SU-DHL-6 (cell line): Measurements from ENCODE around the gene APOC1.

Experiments
- H2AFZ ChIP-seq: fragments of 200-600 bp; sonication (generic); 2 replicates; pipeline ENCODE4 v1.6.1; 2014; ENCODE audit warnings: low read depth, mild to moderate bottlenecking, moderate library complexity, mixed read lengths, antibody characterized with exemption, low read length; ENCODE audit not compliant: severe bottlenecking
- H3F3A ChIP-seq: fragments of 200-600 bp; shearing (Covaris generic); 2 replicates; pipeline ENCODE4 v1.6.0; 2016; ENCODE audit warnings: antibody characterized with exemption, mild to moderate bottlenecking; ENCODE audit not compliant: insufficient read depth
- H3K27ac ChIP-seq: fragments of 200-600 bp; sonication (generic); 2 replicates; pipeline ENCODE4 v1.5.1; 2016; ENCODE audit warnings: low read depth, mild to moderate bottlenecking, low read length, moderate library complexity, mixed read lengths
- H3K27me3 ChIP-seq: fragments of 200-600 bp; sonication (generic), shearing (Covaris generic); 2 replicates; pipeline ENCODE4 v1.6.0; 2014; ENCODE audit warnings: mild to moderate bottlenecking, low read length
- H3K36me3 ChIP-seq: fragments of 200-600 bp; sonication (generic); 2 replicates; pipeline ENCODE4 v1.6.1; 2014; ENCODE audit warnings: mild to moderate bottlenecking, low read length, mixed read lengths
- H3K4me2 ChIP-seq: fragments of 300-600, 200-600 bp; shearing (Covaris generic), sonication (generic); 2 replicates; pipeline ENCODE4 v1.6.0; 2014; ENCODE audit warnings: low read length, low read depth, mild to moderate bottlenecking; ENCODE audit not compliant: poor library complexity, severe bottlenecking
- H3K4me3 ChIP-seq: fragments of 200-600 bp; sonication (generic); 2 replicates; pipeline ENCODE4 v1.5.1; 2014; ENCODE audit warnings: antibody characterized with exemption, low read length, mild to moderate bottlenecking, mixed read lengths; ENCODE audit not compliant: insufficient read depth, poor library complexity, severe bottlenecking
- H3K79me2 ChIP-seq: fragments of 200-600 bp; sonication (generic); 2 replicates; pipeline ENCODE4 v1.6.1; 2014; ENCODE audit warnings: mild to moderate bottlenecking, low read length, moderate library complexity; ENCODE audit not compliant: insufficient read depth
- H3K9ac ChIP-seq: fragments of 200-600 bp; sonication (generic); 2 replicates; pipeline ENCODE4 v1.7.0; 2014; ENCODE audit warnings: mild to moderate bottlenecking, low read length
- H3K9me2 ChIP-seq: fragments of 200-600 bp; sonication (generic); replicated peaks from 2 replicates; pipeline ENCODE4 v1.6.1; 2014; ENCODE audit warnings: low read length; ENCODE audit not compliant: insufficient read depth
- H3K9me3 ChIP-seq: fragments of 200-600 bp; sonication (generic); 2 replicates; pipeline ENCODE4 v1.6.1; 2014; ENCODE audit warnings: low read length, mixed read lengths; ENCODE audit not compliant: insufficient read depth
- H4K20me1 ChIP-seq: fragments of 200-600 bp; sonication (generic); 2 replicates; pipeline ENCODE4 v1.6.1; 2014; ENCODE audit warnings: low read depth, mild to moderate bottlenecking, antibody characterized with exemption, low read length, moderate library complexity, mixed read lengths
- CTCF ChIP-seq: fragments of 200-600 bp; sonication (generic); IDR thresholded peaks from one replicate; pipeline ENCODE4 v1.5.1; 2017; ENCODE audit warnings: antibody characterized with exemption, mild to moderate bottlenecking, low read length, moderate library complexity; ENCODE audit not compliant: insufficient read depth, poor library complexity, severe bottlenecking
- EZH2phosphoT487 ChIP-seq: fragments of 200-600 bp; sonication (generic), shearing (Covaris generic); conservative IDR thresholded peaks from 2 replicates; pipeline ENCODE4 v1.6.1; 2018; ENCODE audit warnings: mild to moderate bottlenecking, antibody characterized with exemption, low read length, moderate library complexity, mixed read lengths

Gene APOC1

GRCh38 chr19:44904426-44904994, 9.9 kb upstream of the APOC1 start:
- TF ChIP-seq CTCF (peak; percentile 27), EZH2phosphoT487 (no peak)
- no peaks in the 10 kb centered on the region for H3K27me3 ChIP-seq
- no peaks in the 10 kb centered on the region for H3K79me2 ChIP-seq
- no peak overlapping the region for H3K4me3 ChIP-seq
- no peaks in the 10 kb centered on the region for H3K36me3 ChIP-seq
- no peaks in the 10 kb centered on the region for H3F3A ChIP-seq
- no peak overlapping the region for H2AFZ ChIP-seq
- no peak overlapping the region for H3K4me2 ChIP-seq
- no peaks in the 10 kb centered on the region for H3K9me2 ChIP-seq
- no peak overlapping the region for H3K27ac ChIP-seq
- H3K9ac ChIP-seq: no peak overlapping the region
- no peaks in the 10 kb centered on the region for H3K9me3 ChIP-seq
- no peaks in the 10 kb centered on the region for H4K20me1 ChIP-seq

GRCh38 chr19:44905437-44906160, 8.8 kb upstream of the APOC1 start, which contains the start of gene APOE:
APOE (plus strand) TSS chr19:44905796; CDS start chr19:44906625, 829 bp downstream.
- Histone ChIP-seq H3F3A (no peaks in the 10 kb centered on the region), H3K27ac (no peak within 1 kb of the TSS), H3K9me2 (no peaks in the 10 kb centered on the region), H3K4me2 (no peak within 1 kb of the TSS), H3K9ac (no peak within 1 kb of the TSS), H2AFZ (no peak within 1 kb of the TSS), H3K9me3 (no peaks in the 10 kb centered on the region), H3K4me3 (no peak within 1 kb of the TSS), H3K27me3 (no peaks in the 10 kb centered on the region), H3K36me3 (no peaks in the 10 kb centered on the region), H3K79me2 (no peaks in the 10 kb centered on the region), H4K20me1 (no peaks in the 10 kb centered on the region)
- TF ChIP-seq CTCF: no peak
- no peak for TF ChIP-seq EZH2phosphoT487

- TF ChIP-seq CTCF (no peak), EZH2phosphoT487 (no peak)
- Histone ChIP-seq H3K4me2 (no peak overlapping the region), H3K27ac (no peak overlapping the region)
Observed at GRCh38 chr19:44907613-44908012, 6.8 kb upstream of the APOC1 start.

More at GRCh38 chr19:44907613-44908012, 6.8 kb upstream of the APOC1 start:
- no peak overlapping the region for H3K4me3 ChIP-seq
- no peaks in the 10 kb centered on the region for H3K27me3 ChIP-seq
- no peak overlapping the region for H3K9ac ChIP-seq
- no peaks in the 10 kb centered on the region for H4K20me1 ChIP-seq
- H3K9me3 ChIP-seq: no peaks in the 10 kb centered on the region
- no peaks in the 10 kb centered on the region for H3F3A ChIP-seq
- H2AFZ ChIP-seq: no peak overlapping the region
- H3K36me3 ChIP-seq: no peaks in the 10 kb centered on the region
- no peaks in the 10 kb centered on the region for H3K9me2 ChIP-seq
- no peaks in the 10 kb centered on the region for H3K79me2 ChIP-seq
